Stimulated activated CD4-positive, alpha-beta T cell treated with anti-CD3 and anti-CD28 coated beads, Interleukin-4, amount 100 ng/mL, for 4 hours (primary cell): ENCODE results near the gene ZBTB7A.

ENCODE experiments used
- DNase-seq, 2 experiments: peaks; one replicate each; pipeline ENCODE4 v3.0.0-alpha.2; 2020

Gene ZBTB7A

GRCh38 chr19:4052114-4052992, 14.3 kb downstream of the ZBTB7A start:
- DNase-seq, result no peak

- DNase-seq, result no peak
These were observed 15.3 kb downstream of the ZBTB7A start for GRCh38 chr19:4051175-4052101.

DNA sequence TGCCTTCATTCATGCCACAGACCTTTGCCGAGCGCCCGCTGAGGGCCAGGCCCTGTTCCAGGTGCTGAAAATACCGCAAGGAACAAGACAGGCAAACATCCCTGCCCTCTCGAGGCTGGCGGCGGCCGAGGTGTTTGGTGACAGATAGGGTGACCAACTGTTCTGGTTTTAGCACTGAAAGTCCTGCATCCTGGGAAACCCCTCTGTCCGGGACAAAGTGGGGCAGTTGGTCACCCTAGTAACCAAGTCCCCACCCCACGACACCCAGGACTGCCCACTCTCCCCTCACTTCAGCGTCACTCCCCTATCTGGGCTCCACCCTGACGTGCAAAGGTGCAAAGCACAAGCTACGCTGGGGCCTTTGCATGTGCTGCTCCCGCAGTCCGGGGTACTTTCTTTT, 17.3 kb downstream of the ZBTB7A start:
- no peak for DNase-seq

- no peak for DNase-seq
These were observed 19.6 kb downstream of the ZBTB7A start for GRCh38 chr19:4046946-4047683.

- DNase-seq, result no peak
These were observed 20.4 kb downstream of the ZBTB7A start for GRCh38 chr19:4046362-4046691.

GRCh38 chr19:4045597-4046361, 20.9 kb downstream of the ZBTB7A start:
- no peak for DNase-seq

- no peak for DNase-seq
These were observed 21.7 kb downstream of the ZBTB7A start for GRCh38 chr19:4044990-4045465.

- no peak for DNase-seq
These were observed 22.6 kb downstream of the ZBTB7A start for GRCh38 chr19:4043966-4044715.

DNA sequence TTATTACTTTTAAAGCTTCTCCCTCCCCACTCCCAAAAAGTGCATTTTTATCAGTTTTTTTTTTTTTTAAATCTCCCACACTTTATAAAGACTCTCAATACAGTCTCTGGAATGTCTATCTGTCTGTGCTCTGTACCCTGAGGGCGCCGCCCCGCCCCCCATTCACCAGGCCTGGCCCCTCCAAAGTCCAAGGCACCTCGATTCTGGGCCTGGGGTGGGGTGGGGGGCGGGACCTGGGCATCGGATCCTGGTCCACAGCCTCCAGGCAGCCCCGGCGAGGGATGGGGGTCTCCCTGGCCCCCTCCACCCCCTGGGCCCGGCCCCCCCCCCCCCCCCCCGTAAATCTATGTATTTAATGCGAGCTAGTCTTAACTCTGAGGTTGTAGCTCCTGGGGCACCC, 23.3 kb downstream of the ZBTB7A start:
- no peak for DNase-seq

GRCh38 chr19:4042731-4043082, 24.0 kb downstream of the ZBTB7A start:
- no peak for DNase-seq

DNA sequence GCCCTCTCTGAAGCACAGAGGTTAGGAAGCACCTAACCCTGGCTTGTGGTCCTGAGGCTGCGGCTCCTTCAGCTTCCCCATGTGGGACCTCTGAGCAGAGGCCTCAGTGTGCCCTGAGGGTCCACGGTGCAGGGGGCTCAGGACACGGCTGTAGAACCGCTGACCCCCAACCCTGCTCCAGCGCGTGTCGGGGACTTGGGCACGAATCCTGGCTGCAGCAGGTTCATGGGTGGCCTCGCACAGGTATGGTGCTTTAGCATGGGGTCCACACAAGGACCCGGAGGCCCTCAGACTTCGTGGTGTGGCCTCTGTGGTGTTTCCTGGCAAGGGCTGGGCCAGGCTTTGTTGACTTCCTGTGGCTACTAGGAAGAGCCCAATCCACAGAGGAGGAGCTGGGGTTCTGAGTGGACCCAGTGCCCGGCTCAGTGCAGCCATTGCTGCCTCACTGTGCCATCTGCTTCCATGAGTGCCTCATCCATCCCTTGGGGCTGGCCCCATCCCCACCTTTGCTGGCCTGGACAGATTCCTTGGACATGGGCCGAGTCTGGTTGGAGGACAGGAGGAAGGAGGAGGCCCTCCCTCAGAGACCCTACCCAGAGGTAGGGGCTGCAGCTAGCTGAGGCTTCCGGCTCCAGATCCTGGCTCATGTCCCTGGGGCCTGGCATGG, 24.5 kb downstream of the ZBTB7A start:
- no peak for DNase-seq

DNA sequence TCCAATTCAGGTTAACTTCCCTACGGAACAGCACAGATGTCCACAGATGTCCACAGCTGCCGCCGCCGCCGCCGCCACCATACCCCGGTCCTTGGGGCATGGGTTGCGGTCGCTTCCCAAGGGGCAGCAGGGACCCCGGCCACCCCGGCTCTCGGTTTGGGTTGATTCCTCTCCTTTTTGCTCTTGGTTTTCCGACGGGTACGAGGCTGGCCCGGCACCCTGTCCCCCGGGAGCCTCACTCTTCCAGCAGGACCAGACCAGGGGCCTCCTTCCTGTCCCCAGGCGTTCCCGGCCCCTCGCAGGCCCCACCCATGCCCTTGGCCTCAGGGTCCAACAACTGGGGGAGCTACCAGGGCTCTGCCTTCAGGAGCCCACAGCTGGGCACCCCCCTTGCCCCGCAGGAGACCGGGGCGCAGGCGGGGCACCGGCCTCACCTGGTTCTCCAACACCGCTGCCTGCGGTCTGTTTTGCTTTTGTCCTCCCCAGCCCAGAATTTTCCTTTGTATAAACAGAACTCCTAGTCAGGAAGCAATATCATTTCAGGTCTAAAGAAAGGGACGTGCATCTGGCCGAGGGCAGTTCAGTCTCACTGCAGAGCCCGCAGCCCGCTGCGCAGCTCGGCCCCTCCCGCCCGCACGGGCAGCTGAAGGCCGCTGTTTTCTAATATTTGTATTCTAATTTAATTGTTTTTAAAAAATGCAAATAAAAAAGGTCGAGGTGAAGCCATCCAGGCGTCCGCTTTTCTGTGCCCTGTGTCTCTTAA, 27.9 kb downstream of the ZBTB7A start:
- no peak for DNase-seq

- no peak for DNase-seq
These were observed 28.6 kb downstream of the ZBTB7A start for GRCh38 chr19:4038057-4038456.

DNA sequence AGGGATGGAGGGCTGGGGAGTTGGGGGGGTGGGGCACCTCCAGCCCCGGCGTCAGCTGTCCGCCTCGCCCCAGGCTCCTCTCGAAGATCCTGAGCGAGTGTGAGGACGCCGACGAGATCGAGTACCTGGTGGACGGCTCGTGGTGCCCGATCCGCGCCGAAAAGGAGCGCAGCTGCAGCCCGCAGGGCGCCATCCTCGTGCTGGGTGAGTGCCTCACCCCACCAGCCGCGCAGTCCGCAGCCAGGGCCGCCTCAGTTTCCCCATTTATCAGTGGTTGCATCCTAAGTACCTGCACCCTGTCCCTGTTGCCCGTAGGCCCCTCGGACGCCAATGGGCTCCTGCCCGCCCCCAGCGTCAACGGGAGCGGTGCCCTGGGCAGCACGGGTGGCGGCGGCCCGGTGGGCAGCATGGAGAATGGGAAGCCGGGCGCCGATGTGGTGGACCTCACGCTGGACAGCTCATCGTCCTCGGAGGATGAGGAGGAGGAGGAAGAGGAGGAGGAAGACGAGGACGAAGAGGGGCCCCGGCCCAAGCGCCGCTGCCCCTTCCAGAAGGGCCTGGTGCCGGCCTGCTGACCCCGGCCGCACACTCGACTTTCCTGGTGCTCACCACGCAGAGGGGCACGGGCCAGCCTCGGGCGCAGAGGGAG, 29.3 kb downstream of the ZBTB7A start:
- DNase-seq, result no peak

DNA sequence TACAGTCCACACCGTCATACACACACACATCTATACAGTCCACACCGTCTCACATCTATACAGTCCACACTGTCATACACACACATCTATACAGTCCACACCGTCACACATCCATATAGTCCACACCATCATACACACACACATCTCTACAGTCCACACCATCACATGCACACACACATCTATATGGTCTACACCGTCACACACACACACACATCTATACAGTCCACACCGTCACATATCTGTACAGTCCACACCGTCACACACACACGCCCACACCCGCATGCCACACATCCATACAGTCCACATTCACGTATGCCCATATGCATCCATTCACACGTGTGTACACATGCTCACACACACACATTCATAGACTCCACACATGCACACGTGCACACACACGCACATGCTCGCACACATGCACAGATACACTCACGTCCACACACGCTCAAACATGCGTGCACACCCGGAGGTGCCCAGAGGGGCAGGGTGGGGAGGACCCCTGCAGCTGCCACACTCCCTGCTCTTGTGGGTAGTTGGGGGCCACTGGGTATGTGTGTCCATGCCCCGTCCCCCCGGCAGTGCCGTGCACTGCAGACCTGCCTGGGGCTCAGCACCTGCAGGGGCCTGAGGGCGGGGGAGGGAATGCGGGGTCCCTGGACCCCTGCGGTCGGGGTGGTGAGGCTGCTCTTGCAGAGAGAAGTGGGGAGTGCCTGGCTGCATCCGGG, 30.0 kb downstream of the ZBTB7A start:
- DNase-seq, result no peak

GRCh38 chr19:4035582-4035981, 31.1 kb downstream of the ZBTB7A start:
- no peak for DNase-seq

DNA sequence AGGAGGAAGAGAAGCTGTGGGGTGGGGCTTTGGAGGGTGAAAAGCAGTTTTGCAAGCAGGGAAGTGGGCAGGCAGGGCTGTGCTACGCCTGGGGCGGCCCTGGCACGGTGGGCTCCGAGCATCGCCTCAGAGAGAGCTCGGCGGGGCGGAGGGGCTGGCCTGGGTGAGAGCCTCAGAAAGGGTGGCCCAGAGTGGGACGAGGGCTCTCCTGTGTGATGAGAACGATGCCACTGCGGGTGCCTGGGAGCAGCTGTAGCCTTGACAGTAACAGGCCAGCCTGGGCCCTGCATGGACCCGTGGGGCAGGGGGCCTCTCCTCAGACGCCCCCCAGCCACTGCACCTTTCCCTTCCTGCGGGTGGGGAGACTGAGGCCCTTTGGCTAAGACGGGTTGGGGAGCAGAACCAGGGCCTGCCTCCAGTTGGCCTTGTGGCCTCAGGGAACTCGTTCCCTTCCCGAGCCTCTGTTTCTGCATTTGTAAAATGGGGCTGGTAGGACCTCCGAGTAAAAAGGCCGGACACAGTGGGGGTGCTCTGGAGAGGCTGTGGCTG, 31.6 kb downstream of the ZBTB7A start:
- no peak for DNase-seq
